ENCODE data around the gene MRGPRX2.

- TF ChIP-seq POLR2A (IDR thresholded peaks at IDR 0.05) (no peak), CTCF (IDR thresholded peaks at IDR 0.05) (no peak), POLR2AphosphoS5 (IDR thresholded peaks at IDR 0.05) (no peak)
Observed at GRCh38 chr11:19039409-19039808, 21.1 kb downstream of the MRGPRX2 start.

Data from transverse colon (tissue), 4 donors.